SK-N-SH treated with all-trans-retinoic acid at 6 μM for 48 hours (cell line): Measurements from ENCODE around the gene TYSND1.

Experiments used
- ARNTL ChIP-seq: fragments of 450-650 bp; formaldehyde crosslinking; IDR thresholded peaks from 2 replicates; pipeline ENCODE4 v1.5.0; 2020; ENCODE audit warnings: low read depth, mild to moderate bottlenecking, moderate library complexity, borderline replicate concordance
- CSDC2 ChIP-seq: fragments of 250-450 bp; sonication (Bioruptor Pico); IDR thresholded peaks from 2 replicates; pipeline ENCODE4 v1.5.0; 2020; ENCODE audit warnings: mild to moderate bottlenecking, moderate library complexity
- ESRRG ChIP-seq: fragments of 250-450 bp; sonication (Bioruptor Pico); IDR thresholded peaks from 2 replicates; pipeline ENCODE4 v1.6.1; 2021; ENCODE audit warnings: mild to moderate bottlenecking
- ISL1 ChIP-seq: fragments of 250-450 bp; sonication (Bioruptor Pico); IDR thresholded peaks from 2 replicates; pipeline ENCODE4 v2.1.2; 2022; ENCODE audit warnings: mild to moderate bottlenecking, moderate library complexity
- OSR1 ChIP-seq: fragments of 250-450 bp; sonication (Bioruptor Pico); IDR thresholded peaks from 2 replicates; pipeline ENCODE4 v1.8.0; 2022; ENCODE audit warnings: moderate library complexity, mild to moderate bottlenecking, inconsistent platforms
- PATZ1 ChIP-seq: fragments of 250-450 bp; sonication (Bioruptor Pico); IDR thresholded peaks from 2 replicates; pipeline ENCODE4 v1.8.0; 2020; ENCODE audit warnings: mild to moderate bottlenecking, moderate library complexity, borderline replicate concordance
- RARB ChIP-seq: fragments of 250-450 bp; sonication (Bioruptor Pico); IDR thresholded peaks from 2 replicates; pipeline ENCODE4 v1.8.0; 2021; ENCODE audit warnings: mild to moderate bottlenecking, moderate library complexity
- ZFP3 ChIP-seq: fragments of 250-450 bp; sonication (Bioruptor Pico); IDR thresholded peaks from 2 replicates; pipeline ENCODE4 v1.5.0; 2020; ENCODE audit warnings: mild to moderate bottlenecking, moderate library complexity
- ZFP30 ChIP-seq: fragments of 450-650 bp; formaldehyde crosslinking; IDR thresholded peaks from 2 replicates; pipeline ENCODE4 v1.5.0; 2022; ENCODE audit warnings: mild to moderate bottlenecking, moderate library complexity
- ZNF565 ChIP-seq: fragments of 450-650 bp; formaldehyde crosslinking; conservative IDR thresholded peaks from 2 replicates; pipeline ENCODE4 v1.5.0; 2020; ENCODE audit warnings: low read depth, mild to moderate bottlenecking, moderate library complexity
- ZNF70 ChIP-seq: fragments of 450-650 bp; formaldehyde crosslinking; IDR thresholded peaks from 2 replicates; pipeline ENCODE4 v1.5.0; 2020; ENCODE audit warnings: mild to moderate bottlenecking, moderate library complexity

GRCh38 chr10:70115948-70116682 is 30.4 kb downstream of the TYSND1 start:
- TF ChIP-seq ZFP30: no peak
- no peak for TF ChIP-seq RARB (CRISPR knock-in tag)
- TF ChIP-seq ZNF565 (CRISPR knock-in tag): no peak
- TF ChIP-seq ZFP3: no peak
- TF ChIP-seq ZNF70: no peak
- TF ChIP-seq ISL1 (CRISPR knock-in tag): no peak
- TF ChIP-seq ESRRG (CRISPR knock-in tag): no peak
- no peak for TF ChIP-seq PATZ1 (CRISPR knock-in tag)
- no peak for TF ChIP-seq CSDC2 (CRISPR knock-in tag)
- TF ChIP-seq ARNTL (CRISPR knock-in tag): no peak
- TF ChIP-seq OSR1 (CRISPR knock-in tag): no peak
